Melanocyte of skin (primary cell): Measurements from ENCODE around the gene ZNF670. TPM values are rescaled to one million over a fixed set of nuclear protein-coding genes. Genes with fewer than 3 reads are reported as not detected.

Source experiments
- total RNA-seq, 2 donors: library from RNA; depleted of rRNA; stranded (reverse); fragments of >200 nt; gene quantifications; 2 replicates each; pipeline ENCODE4 v1.2.3, GENCODE V29; 2012

Gene ZNF670
- total RNA-seq = 1 to 10 TPM; 1.4 to 3.7 TPM

DNA sequence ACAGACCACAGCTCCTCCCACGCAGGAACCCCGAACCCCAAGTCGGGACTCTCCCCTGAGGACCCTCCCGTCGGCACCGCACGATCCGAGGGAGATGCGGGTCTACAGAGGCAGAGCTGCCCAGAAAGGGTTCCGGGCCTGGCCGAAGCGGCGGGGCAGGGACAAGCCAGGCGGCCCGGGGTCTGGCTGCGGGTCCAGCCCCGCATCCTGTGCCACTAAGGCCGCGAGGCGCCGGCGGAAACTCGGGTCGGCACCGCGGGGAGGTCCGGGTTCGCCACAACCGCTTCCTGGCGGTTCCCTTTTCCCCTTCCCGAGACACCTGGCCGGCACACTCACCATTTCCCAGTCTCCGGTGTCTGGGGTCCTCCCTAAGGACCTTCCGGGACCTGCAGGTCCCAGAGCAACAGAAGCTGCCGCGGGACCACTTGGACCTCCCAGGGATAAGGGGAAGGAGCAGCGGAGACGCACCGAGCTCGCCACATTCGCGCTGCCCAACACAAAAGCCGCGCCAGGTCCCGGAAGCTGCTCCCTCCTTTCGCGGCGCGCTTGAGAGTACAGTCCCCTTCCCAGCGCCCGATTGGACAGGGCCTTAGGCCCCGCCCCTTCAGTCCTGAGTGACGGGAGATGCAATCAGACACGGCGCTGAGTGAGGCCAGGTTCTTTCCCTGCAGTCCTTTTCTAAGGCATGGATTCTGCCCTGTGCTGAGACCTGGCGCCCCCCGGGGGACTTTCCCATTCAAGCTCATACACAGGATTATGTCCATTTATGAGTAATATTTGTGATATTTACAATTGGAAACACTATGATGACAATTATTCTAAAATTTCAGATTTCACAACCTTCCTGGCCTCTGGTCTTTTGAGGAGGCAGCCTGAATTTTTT, at the start of gene ZNF670:
Gene ZNF670 (minus strand): TSS at position 554 of the 883 bp plus-strand sequence. CDS start 215 bp downstream, at position 339.

DNA sequence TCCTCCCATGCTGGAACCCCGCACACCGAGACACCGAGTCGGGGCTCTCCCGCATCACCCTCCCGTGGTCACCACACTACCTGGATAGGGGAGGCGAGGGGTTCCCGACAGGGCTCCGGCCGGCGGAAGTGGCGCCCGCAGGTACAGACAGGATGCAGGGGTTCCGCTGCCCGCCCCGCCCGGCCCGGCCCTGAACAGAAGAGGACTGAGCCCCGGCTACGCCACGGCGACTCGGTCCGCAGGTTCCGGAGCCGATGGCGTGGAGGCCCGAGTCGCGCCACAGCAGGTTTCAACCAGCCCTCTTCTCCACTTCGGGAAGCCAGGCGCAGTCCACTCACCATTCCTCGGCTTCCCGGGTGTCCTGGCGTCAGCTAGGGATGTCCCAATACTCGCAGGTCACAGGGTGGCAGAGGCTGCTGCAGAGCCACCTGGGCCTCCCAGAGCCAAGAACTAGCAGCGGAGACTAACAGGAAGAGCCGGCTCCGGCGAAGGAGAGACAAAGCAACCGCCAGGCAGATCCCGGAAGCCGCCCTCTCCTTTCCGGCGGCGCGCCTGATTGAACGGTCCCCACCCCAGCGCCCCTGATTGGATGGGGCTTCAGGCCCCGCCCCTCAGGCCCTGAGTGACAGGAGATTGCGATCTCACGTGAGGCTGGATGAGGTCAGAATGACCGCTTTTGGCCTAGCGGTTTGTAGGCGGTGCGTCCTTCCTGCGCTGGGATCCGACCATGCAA, 25.4 kb upstream of the ZNF670 start, which contains the start of gene ZNF669:
Gene ZNF669 (minus strand): TSS at position 498 of the 733 bp plus-strand sequence. CDS start 157 bp downstream, at position 341.

Other genes with a start within 250 kb of the ZNF670 start
- gene AHCTF1, start 146.9 kb downstream of the ZNF670 start, total RNA-seq = 10 to 100 TPM; 29.6 to 42.3 TPM
- 1 to 10 TPM; 2.4 to 5.7 TPM for gene ZNF695, start 70.8 kb downstream of the ZNF670 start, total RNA-seq
- 1 to 10 TPM; 5.2 to 7.7 TPM for gene ZNF669, start 25.5 kb upstream of the ZNF670 start, total RNA-seq
- 10 to 100 TPM; 21.3 to 38.3 TPM for gene ZNF124, start 93.2 kb upstream of the ZNF670 start, total RNA-seq
- gene VN1R5, start 177.3 kb upstream of the ZNF670 start, total RNA-seq = not detected